Stimulated activated CD8-positive, alpha-beta memory T cell treated with anti-CD3 and anti-CD28 coated beads, Interleukin-7, amount 100 ng/mL, for 48 hours (primary cell): Measurements from ENCODE around the gene AP2A2.

Source experiments
- DNase-seq, 2 donors: peaks; one replicate each; pipeline ENCODE4 v3.0.0-alpha.2; 2020; ENCODE audit warnings: low read depth in 1 of 2; ENCODE audit errors: extremely low read depth in 1 of 2

The AP2A2 gene

GRCh38 chr11:898540-899190, 27.0 kb upstream of the AP2A2 start:
- DNase-seq: no peak

- DNase-seq: no peak
Measured at GRCh38 chr11:899724-900123, 25.9 kb upstream of the AP2A2 start.

- no peak for DNase-seq
Measured at GRCh38 chr11:900545-900944, 25.1 kb upstream of the AP2A2 start.

- no peak for DNase-seq
Measured at GRCh38 chr11:901452-902061, 24.1 kb upstream of the AP2A2 start.

- DNase-seq: no peak
Measured at GRCh38 chr11:904380-904779, 21.3 kb upstream of the AP2A2 start.

GRCh38 chr11:905952-906351, 19.7 kb upstream of the AP2A2 start:
- DNase-seq: no peak

- DNase-seq: no peak
Measured at GRCh38 chr11:907668-908067, 18.0 kb upstream of the AP2A2 start.

- no peak for DNase-seq
Measured at GRCh38 chr11:908273-908672, 17.4 kb upstream of the AP2A2 start.

GRCh38 chr11:909406-909805, 16.3 kb upstream of the AP2A2 start:
- no peak for DNase-seq

GRCh38 chr11:910044-910588, 15.6 kb upstream of the AP2A2 start:
- DNase-seq: no peak

GRCh38 chr11:910589-911030, 15.1 kb upstream of the AP2A2 start, which contains the start of gene CHID1:
Gene CHID1, minus strand, starts transcription at chr11:910810. Its CDS starts 5,994 bp downstream, at chr11:904816.
- DNase-seq: peak; percentile 76 to 87

- peak in 1 of 2 donors; percentile 25 for DNase-seq
Measured at GRCh38 chr11:911031-911889, 14.4 kb upstream of the AP2A2 start.

- DNase-seq: no peak
Measured at GRCh38 chr11:911890-912219, 13.8 kb upstream of the AP2A2 start.

GRCh38 chr11:912266-912665, 13.4 kb upstream of the AP2A2 start:
- DNase-seq: no peak

- no peak for DNase-seq
Measured at GRCh38 chr11:913043-913442, 12.6 kb upstream of the AP2A2 start.

- DNase-seq: no peak
Measured at GRCh38 chr11:914204-914603, 11.5 kb upstream of the AP2A2 start.

- no peak for DNase-seq
Measured at GRCh38 chr11:914747-915501, 10.7 kb upstream of the AP2A2 start.

- DNase-seq: no peak
Measured at GRCh38 chr11:917426-917825, 8.2 kb upstream of the AP2A2 start.

- DNase-seq: no peak
Measured at GRCh38 chr11:921921-922678, 3.6 kb upstream of the AP2A2 start.
